Urothelium cell line (cell line): Measurements from ENCODE around the gene HIVEP1.
"Not testable (repeated sequence)": the region's sequence is repeated elsewhere in the genome, so short reads cannot be mapped to it uniquely, and the experiment has no call there.

Experiments used
- DNase-seq: peaks from one replicate; pipeline ENCODE4 v3.0.0; 2011; ENCODE audit warnings: low spot score, mixed read lengths
- FAIRE-seq: peaks from 2 replicates; lab custom pipeline; 2011; peaks lifted over from hg19 to GRCh38; lab: Jason Lieb, UNC

Gene HIVEP1

GRCh38 chr6:12081771-12082170 lies 69.7 kb downstream of the HIVEP1 start:
- DNase-seq = no peak
- FAIRE-seq = no peak

GRCh38 chr6:12082368-12082767 lies 70.3 kb downstream of the HIVEP1 start:
- FAIRE-seq (no peak), DNase-seq (no peak)

GRCh38 chr6:12083302-12083701 lies 71.2 kb downstream of the HIVEP1 start:
- DNase-seq (no peak), FAIRE-seq (no peak)

- DNase-seq (no peak), FAIRE-seq (no peak)
Measured at GRCh38 chr6:12083763-12084162, 71.7 kb downstream of the HIVEP1 start.

GRCh38 chr6:12084681-12085080 lies 72.6 kb downstream of the HIVEP1 start:
- no peak for DNase-seq
- no peak for FAIRE-seq

- FAIRE-seq = no peak
Measured at GRCh38 chr6:12088531-12088930, 76.4 kb downstream of the HIVEP1 start.

GRCh38 chr6:12090714-12091113 lies 78.6 kb downstream of the HIVEP1 start:
- DNase-seq (no peak), FAIRE-seq (no peak)

More at GRCh38 chr6:12088531-12088930, 76.4 kb downstream of the HIVEP1 start:
- no peak for DNase-seq

- FAIRE-seq (no peak), DNase-seq (no peak)
Measured at GRCh38 chr6:12092762-12093161, 80.7 kb downstream of the HIVEP1 start.

- FAIRE-seq = no peak
- no peak for DNase-seq
Measured at GRCh38 chr6:12094689-12095088, 82.6 kb downstream of the HIVEP1 start.

- no peak for DNase-seq
- FAIRE-seq = no peak
Measured at GRCh38 chr6:12096342-12096741, 84.2 kb downstream of the HIVEP1 start.

GRCh38 chr6:12097791-12098190 lies 85.7 kb downstream of the HIVEP1 start:
- FAIRE-seq (no peak), DNase-seq (no peak)

- FAIRE-seq (no peak), DNase-seq (no peak)
Measured at GRCh38 chr6:12099623-12100338, 87.7 kb downstream of the HIVEP1 start.

GRCh38 chr6:12101048-12101447 lies 88.9 kb downstream of the HIVEP1 start:
- no peak for FAIRE-seq

GRCh38 chr6:12101653-12102312 lies 89.7 kb downstream of the HIVEP1 start:
- no peak for DNase-seq
- FAIRE-seq = no peak

More at GRCh38 chr6:12101048-12101447, 88.9 kb downstream of the HIVEP1 start:
- DNase-seq = no peak

GRCh38 chr6:12102350-12102749 lies 90.2 kb downstream of the HIVEP1 start:
- DNase-seq = no peak
- FAIRE-seq = no peak

GRCh38 chr6:12103158-12103557 lies 91.0 kb downstream of the HIVEP1 start:
- DNase-seq (no peak), FAIRE-seq (no peak)

GRCh38 chr6:12105271-12105670 lies 93.2 kb downstream of the HIVEP1 start:
- FAIRE-seq = no peak
- no peak for DNase-seq

GRCh38 chr6:12108376-12108775 lies 96.3 kb downstream of the HIVEP1 start:
- not testable (repeated sequence) for FAIRE-seq, DNase-seq

GRCh38 chr6:12110523-12111362 lies 98.6 kb downstream of the HIVEP1 start:
- DNase-seq = no peak
- no peak for FAIRE-seq

GRCh38 chr6:12111363-12111670 lies 99.2 kb downstream of the HIVEP1 start:
- FAIRE-seq = no peak
- DNase-seq = no peak

- DNase-seq (no peak), FAIRE-seq (no peak)
Measured at GRCh38 chr6:12112540-12113189, 100.6 kb downstream of the HIVEP1 start.
